HG02938 (cell line): ENCODE results near the gene EIF3I.

ENCODE experiments used
- ATAC-seq: cut with Tn5 transposase; IDR thresholded peaks from one replicate; pipeline ENCODE4 v1.9.1; 2021; ENCODE audit warnings: mild to moderate bottlenecking, moderate library complexity; ENCODE audit not compliant: unreplicated experiment

EIF3I gene

DNA sequence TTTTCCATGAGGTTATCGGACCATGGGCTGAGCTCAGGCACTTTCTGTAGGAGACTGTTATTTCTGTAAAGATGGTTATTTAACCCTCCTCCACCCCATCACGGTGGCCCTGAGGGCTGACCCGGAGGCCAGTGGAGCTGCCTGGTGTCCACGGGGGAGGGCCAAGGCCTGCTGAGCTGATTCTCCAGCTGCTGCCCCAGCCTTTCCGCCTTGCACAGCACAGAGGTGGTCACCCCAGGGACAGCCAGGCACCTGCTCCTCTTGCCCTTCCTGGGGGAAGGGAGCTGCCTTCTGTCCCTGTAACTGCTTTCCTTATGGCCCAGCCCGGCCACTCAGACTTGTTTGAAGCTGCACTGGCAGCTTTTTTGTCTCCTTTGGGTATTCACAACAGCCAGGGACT is 24.4 kb upstream of the EIF3I start:
- ATAC-seq = no peak

DNA sequence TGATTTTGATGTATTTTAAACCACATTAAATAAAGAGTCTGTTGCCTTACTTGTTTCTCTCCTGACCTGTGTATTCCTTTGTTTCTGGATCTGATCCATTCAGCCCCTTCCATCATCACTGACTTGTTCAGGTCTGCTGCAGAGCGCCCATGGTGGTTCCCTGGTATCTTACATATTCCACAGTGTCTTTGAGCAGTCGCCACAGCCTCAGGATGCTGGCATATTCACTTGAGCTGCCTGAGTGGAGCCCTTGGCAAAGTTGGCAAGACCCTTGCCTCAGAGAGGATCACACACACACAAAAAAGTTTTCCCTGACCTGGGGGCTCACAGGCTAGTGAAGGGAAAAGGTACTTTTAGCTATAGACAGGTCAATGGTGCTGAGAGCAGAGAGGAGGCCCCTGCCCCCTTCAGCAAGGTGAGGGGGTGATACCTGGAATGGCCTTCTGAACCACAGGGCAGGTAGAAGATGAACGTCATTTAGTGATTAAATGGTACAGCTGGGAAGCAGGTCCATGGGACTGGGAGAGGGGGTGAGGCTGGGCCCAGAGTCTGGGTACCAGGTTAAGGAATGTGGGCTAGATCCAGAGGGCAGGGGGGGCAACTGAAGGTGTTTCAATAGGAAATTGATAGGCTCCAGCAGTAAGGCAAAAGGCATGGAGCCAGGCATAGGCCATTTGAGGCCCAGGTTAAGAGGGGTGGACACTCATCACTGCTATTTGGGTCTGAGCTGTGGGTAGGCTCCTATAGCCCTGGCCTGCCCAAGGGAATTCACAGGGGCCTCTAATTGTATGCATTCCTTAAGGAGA is 23.8 kb upstream of the EIF3I start:
- no peak for ATAC-seq

DNA sequence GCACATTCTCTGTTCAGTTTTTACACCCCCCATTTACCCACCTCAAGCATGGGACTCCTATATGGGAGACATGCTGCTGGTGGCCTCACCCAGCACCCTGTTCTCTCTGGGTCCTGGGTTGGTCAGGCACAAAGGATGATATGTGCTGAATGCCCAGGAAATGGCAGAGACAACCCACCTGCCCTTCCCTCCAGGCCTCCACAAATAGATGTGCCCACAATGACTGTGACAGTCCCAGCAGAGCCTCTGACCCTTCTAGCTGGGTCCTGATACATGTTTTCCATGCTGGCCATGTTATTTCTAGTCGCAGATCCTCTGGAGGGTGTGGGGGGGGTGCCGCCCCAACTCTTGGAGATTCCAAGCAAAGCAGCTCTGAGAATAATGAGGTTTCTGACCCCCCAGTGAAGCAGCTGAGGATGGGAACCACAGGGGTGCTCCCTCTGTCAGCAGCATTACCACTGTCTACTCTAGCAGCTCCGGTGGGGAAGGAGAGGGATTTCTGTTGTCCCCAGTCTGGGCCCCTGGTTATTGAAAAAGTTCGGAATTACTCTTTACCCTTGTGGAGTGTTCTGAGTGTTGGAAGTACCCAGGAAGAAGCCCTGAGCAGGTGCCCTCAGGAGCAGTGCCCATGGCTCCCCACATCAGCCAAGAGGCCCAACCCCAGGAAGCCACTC is 23.0 kb upstream of the EIF3I start:
- ATAC-seq = no peak

DNA sequence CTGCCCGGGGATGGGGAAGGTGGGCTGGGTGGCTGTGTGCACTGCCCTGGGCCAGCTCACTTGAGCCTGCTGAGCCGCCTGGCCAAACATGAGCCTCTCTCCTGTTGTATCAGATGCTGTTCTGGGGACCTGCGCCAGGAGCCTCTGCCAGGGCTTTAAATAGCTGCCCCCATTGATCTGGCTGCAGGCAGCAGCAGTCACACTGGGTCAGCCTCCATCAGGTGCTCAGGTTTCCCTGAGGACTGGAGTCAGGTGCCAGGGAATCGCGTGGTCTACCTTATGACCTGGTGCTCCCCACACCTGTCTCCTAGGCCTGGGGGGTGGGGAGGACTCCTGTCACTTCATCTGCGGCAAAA is 22.5 kb upstream of the EIF3I start:
- ATAC-seq = no peak

DNA sequence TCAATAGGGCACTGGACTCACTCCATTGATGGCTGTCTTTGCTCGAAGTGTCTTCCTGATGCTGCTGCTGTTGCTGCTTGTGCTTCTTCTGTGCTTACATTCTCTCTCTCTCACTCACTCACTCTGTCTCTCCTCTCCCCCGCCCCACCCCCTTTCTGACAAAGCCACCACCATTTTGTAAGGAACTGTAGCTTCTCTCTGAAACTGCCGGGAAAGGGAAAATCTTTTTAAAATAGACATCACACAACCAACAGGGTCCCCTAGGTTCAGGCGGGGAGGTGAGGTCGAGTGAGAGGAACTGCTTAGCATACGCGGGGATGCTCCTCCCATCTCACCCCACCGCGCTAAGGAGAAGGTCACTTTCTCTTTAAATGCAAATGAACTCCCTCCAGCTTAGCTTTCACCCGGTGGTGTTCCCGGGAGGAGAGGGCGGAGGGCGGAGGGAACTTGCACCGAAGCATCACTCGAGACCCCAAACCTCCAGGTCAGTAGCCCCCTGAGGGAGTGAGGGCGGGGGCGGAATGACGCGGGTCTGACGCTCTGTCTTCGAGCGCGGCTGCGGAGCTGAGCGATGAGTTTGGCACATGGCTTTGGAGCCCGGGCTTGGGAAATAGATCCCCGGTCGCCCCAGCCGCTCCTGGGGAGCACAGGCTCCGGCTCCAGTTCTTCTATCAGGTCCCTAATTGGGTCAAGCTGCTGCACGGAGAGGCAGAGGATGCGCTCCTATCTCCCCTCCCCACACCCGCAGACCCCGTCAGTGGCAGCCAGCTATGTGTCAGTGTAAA is 21.8 kb upstream of the EIF3I start, which contains the start of gene CCDC28B:
Gene CCDC28B (plus strand): TSS at position 370 of the 785 bp plus-strand sequence. CDS start 1,341 bp downstream, outside the sequence.
- no peak for ATAC-seq

DNA sequence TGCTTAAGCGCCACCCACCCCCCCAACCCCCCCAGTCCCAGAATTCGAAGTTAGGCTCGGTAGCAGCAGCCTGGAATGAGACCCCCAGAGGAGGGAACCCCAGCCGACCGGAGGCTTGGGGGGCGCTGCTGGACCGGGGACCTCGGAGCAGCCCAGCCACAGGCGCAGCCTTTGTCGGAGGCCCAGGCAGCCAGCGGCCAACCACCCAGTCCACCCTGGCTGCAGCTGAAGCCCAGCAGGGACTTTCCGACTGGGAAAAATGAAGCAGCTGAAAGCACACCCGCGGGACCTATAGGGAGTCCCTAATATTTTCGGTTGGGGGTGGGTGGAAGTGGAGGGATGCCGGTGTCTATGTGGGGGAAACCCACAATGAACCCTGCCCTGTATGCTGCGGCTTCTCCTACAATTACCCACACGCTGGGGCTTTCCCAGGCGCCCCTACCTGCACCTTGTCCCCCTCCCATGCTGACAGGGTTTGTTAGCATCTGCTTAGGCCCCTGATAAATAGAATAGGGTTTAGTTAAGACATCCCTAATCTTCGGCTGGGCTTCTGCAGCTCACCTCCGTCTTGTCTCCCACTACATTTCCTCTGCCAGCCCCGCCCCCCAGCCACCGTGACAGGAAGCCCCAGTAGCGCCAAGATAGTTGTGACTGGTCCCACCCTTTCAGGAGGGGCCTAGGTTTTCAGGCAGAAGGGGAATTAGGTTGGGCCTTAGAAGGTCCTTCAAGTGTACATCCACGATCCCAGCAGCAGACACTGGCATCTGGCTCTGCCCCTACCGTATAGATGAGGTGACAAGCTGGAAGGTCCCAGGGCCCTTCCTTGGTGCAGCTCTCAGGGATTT is 21.0 kb upstream of the EIF3I start:
- ATAC-seq = peak; percentile 38

DNA sequence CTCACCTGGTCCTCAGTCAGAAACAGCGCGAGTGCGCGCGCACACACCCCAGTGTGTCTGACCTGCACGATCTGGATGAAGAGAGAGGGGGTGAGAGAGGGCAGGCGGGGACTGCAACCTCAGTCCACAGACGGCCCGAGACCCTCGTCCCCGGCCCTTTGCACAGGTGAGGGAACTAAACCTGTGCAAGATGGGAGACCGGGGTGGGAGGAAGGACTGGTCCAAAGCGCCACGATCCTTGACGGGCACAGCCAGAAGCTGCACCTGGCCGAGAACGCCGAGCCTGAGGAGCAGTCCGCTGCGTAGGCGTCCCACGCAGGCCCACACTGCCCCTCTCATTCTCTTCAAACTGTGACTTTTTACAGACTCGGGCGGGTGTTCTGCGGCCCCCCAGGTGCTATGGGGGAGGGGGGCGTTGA is 17.3 kb upstream of the EIF3I start:
- ATAC-seq = no peak

DNA sequence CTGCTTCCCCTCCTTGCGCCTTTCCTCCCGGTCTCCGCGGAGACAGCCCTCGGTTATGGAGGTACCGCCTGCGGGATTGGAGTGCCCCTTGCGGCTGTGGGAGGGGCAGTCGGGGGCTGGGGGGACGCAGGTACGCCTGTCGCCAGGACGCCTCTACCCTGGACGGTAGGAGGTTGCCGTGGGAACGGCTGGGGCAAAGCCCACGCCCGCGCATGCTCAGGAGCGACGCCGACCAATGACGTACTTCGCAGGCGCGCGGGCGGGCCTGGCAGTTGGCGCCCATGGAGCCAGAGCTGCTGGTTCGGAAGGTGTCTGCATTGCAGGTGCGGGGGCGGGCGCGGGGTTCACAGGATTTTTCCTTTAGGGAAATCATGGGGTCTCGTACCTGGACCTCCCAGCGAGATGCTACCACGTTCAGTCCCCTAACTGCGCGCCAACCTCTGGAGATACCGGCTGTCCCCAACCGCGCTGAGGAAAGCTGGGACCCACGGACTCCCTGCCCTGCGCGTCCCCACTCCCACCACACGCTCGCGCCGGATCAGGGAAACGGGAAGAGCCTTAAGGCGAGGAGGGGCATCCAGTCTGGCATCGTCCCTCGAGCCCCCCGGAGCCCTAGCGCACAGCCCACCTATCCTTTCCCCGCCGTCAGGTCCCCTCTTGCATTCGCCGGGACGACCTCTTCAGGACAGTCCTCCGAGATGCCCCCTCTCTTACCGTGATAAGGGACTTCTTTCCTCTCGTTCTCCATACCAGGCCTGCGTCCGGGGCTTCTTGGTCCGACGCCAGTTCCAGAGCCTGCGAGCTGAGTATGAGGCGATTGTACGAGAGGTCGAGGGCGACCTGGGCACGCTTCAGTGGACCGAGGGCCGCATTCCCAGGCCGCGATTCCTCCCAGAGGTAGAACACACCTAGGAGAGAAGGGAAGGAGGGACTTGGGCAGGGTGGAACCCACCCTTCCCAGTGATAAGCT is 16.5 kb upstream of the EIF3I start, which contains the start of gene IQCC:
Gene IQCC (plus strand): TSS at position 271 of the 970 bp plus-strand sequence. CDS start 11 bp downstream, at position 282.
- ATAC-seq = no peak

DNA sequence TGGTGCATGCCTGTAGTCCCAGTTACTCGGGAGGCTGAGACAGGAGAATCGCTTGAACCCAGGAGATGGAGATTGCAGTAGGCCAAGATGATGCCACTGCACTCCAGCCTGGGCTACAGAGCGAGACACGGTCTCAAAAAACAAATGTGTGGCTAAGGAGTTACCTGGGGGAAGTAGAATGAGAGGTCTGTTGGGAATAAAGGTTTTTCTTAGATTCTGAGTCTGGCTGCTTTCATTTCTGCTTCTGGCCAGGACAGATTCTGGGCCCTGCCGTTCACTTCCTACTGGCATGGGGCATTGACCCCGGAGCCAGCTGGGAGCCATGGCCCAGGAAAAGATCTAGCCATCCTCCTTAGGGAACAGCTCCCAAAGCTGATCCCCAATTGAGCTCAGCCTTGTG is 13.7 kb upstream of the EIF3I start:
- ATAC-seq = no peak

DNA sequence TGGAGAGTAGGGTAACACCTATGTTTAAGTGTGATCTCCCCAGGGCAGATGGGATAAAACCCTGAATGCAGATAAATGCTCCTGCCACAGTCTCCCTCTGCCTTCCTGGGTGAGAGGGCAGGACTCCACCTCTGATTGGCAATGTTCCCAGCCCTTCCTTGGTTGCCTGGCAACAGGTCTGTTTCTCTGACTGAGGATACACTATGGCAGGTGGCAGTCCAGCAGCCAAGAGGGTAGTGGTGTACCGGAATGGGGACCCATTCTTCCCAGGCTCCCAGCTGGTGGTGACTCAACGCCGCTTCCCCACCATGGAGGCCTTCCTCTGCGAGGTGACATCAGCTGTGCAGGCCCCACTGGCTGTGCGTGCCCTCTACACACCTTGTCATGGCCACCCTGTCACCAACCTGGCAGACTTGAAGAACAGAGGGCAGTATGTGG is 13.3 kb upstream of the EIF3I start, which contains the start of gene DCDC2B:
Gene DCDC2B (plus strand): TSS at position 199 of the 438 bp plus-strand sequence. CDS start 5 bp downstream, at position 204.
- ATAC-seq = no peak

DNA sequence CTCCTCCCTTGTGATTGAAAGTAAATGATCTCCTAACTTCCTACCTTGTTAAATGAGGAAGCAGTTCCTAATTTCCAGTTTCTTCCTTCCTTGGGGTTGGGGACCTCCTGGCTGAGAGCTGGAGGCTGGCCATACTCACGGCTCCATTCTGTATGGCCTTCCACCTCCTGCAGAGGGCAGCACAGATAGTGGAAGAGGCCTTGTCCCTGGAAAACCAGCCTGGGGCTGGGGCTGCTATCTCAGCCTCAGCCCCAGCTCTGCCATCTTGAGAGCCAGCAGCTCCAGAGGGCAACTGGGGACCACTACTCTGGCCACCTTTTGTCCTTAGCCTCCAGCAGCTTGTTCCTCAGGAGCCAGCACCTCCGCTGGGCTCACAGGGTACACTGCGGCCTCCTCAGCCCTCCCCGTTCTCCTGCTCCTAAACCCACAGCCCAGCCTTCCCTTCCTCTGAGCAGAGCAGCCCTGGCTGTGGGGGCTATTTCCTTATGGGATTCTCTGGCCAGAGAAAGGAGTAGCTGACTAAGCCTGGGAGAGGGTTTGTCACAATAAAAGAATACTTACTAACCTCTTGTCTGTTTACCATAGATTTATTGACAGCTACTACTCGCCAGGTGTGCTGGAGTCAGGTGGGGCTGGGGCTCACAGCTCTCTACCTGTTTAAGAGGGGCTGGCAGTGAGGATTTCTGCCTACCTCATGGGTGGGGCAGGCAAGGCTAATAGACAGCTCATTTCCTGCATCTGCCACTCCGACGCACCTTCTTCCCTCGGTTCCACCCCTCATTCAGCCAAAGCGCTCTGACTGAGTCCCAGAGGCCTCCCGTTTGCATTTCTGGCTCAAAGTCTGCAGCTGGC is 6.4 kb upstream of the EIF3I start:
- ATAC-seq = no peak

DNA sequence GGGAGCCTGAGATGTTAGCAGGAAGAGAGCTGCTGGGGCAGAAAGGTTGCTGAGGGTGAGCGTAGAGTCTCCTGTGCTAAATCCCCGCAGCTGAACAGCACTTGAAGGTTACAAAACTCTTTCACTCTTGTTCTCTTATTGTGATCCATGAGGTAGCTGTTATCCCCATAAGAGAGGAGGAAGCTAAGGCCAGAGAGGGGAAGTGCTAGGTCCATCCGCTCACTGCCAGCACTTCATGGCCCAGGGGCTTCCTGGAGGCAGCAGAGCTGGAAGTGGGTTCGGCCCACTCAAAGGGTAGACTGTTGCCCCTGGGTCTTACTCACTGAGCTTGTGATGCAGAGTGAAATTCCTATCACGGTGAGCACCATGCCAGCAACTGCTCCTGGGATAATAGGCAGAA is 5.6 kb upstream of the EIF3I start:
- ATAC-seq = no peak

DNA sequence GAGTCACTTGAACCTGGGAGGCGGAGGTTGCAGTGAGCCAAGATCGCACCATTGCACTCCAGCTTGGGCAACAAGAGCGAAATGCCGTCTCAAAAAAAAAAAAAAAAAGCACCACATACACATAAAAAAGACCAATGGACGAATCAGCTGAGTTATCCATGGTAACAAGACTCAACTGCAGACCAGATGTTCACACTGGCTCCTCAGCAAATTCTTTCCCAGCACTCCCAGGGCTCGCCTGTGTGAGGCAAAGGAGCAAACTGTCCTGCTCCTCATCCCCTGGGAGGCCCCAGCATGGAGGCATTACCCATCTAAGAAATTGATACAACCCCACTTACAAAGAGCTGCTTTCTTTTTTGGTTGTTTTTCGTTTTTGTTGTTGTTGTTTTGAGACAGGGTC is 3.2 kb upstream of the EIF3I start:
- ATAC-seq = no peak

DNA sequence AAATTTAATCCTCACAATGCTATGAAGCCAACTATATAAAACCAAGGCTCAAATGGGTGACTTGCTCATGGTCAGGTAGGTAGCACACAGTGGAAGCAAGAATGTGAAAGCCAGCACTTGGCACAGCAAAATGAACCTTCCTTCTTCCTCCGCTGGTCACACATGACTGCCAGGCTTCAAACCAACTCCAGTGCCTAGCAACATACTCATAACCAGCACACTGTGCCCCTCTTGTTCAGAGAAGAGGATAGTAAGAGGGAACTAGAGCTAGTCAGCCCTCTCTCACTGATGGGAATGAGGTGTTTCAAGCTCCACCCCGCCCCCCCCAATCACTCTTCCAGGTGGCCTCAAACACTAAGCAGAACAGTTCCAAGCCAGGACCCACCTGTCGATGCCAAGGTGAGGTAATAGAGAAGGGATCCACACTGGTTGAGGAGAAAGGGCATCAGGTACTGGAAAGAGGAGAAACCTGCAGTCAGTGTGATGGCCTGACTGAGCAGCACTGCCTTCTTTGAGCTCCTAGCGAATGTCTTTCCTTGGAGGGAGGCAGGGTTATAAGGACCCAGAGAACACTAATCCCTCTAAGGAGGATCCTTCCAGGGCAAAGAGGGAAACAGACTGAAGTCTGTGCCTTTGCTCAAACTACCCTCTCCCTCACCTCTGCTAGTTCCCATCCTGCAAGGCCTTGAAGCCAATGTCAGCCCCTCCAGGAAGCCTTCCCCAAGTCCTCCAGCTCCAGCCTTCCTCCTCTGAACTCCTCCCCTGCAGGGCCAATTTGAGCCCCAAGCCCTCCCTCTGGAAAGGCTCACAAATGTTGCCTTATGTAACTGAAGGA is 1.2 kb upstream of the EIF3I start:
- no peak for ATAC-seq

DNA sequence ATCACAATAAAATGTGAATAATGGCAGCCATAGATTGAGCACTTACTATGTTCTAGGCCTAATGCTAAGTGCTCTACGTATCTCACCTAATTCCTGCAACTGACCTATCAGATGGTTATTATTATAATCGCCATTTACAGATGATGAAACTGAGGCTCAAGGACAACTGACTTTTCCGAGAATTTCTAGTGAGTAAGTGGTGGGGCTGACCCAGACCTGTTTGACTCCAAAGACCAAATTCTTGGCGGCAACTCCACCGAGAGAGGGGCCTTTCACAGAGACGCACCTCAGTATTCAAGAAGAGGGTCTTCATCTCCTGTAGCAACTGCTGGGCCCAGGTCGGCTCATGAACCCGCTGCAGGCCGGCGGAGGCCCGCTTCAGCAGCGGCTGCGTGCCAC is 627 bp upstream of the EIF3I start:
- ATAC-seq = no peak

DNA sequence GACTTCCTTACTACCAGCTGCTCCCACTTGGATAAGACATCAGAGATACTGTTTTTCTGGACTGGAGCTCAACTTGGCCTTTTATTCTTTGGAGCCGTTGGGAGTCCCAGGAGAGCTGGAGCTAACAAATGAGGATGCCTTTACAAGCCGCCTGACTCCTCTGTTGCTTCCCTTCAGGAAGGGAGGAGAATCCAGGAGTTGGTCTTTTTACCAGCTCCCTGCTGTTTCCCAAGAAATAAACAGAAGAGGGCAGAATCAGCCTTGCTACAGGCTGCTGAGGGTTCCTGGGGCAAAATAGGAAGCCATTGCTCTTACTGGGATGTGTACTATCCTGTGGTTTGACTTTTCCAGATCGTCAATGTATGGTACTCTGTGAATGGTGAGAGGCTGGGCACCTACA is 1.5 kb downstream of the EIF3I start:
- no peak for ATAC-seq

DNA sequence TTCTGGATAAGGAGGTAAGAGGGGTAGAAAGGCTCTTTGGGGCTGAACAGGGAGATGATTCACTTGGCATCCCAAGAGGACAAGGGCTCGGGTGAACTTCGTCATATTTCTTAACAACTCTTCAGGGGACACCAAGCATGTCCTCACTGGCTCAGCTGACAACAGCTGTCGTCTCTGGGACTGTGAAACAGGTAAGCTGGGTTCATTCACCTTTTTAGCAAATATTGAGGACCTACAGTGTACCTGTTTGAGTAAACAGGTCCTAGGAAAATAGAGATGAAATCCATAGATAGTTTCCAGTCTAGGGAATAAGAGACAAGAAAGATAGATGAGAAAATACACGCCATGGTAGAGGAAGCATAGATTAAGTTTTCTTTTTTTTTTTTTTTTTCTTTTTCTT is 2.1 kb downstream of the EIF3I start:
- no peak for ATAC-seq
